Neural cell (in vitro differentiated cells): ENCODE results near the gene PARD3B.

Source experiments
- CTCF ChIP-seq: fragments of 450-650 bp; IDR thresholded peaks from 2 replicates; pipeline ENCODE4 v1.5.1; 2014; ENCODE audit warnings: antibody characterized with exemption, mild to moderate bottlenecking, moderate library complexity; ENCODE audit not compliant: poor library complexity, severe bottlenecking
- POLR2AphosphoS5 ChIP-seq: IDR thresholded peaks from 2 replicates; pipeline ENCODE4 v1.6.1; 2012
- TF ChIP-seq, protein P1 (sequence below): IDR thresholded peaks from 2 replicates; pipeline ENCODE4 v1.6.1; 2012; ENCODE audit warnings: borderline replicate concordance

GRCh38 chr2:205609113-205609512 is 1063.8 kb downstream of the PARD3B start:
- TF ChIP-seq CTCF (no peak), POLR2AphosphoS5 (no peak)
- TF ChIP-seq, protein P1, sequence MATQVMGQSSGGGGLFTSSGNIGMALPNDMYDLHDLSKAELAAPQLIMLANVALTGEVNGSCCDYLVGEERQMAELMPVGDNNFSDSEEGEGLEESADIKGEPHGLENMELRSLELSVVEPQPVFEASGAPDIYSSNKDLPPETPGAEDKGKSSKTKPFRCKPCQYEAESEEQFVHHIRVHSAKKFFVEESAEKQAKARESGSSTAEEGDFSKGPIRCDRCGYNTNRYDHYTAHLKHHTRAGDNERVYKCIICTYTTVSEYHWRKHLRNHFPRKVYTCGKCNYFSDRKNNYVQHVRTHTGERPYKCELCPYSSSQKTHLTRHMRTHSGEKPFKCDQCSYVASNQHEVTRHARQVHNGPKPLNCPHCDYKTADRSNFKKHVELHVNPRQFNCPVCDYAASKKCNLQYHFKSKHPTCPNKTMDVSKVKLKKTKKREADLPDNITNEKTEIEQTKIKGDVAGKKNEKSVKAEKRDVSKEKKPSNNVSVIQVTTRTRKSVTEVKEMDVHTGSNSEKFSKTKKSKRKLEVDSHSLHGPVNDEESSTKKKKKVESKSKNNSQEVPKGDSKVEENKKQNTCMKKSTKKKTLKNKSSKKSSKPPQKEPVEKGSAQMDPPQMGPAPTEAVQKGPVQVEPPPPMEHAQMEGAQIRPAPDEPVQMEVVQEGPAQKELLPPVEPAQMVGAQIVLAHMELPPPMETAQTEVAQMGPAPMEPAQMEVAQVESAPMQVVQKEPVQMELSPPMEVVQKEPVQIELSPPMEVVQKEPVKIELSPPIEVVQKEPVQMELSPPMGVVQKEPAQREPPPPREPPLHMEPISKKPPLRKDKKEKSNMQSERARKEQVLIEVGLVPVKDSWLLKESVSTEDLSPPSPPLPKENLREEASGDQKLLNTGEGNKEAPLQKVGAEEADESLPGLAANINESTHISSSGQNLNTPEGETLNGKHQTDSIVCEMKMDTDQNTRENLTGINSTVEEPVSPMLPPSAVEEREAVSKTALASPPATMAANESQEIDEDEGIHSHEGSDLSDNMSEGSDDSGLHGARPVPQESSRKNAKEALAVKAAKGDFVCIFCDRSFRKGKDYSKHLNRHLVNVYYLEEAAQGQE = no peak
